Skeletal muscle cell (primary cell): ENCODE data around the gene APOA1.

Experiments
- DNase-seq: peaks from one replicate; pipeline ENCODE4 v3.0.0-alpha.2; 2010; ENCODE audit warnings: low read depth
- H3K4me3 ChIP-seq: 2 replicates; pipeline ENCODE4 v1.5.1; 2011; ENCODE audit warnings: low read depth, mild to moderate bottlenecking, control low read depth, low read length, moderate library complexity

The APOA1 gene

GRCh38 chr11:116793772-116794097 is 43.7 kb downstream of the APOA1 start:
- H3K4me3 ChIP-seq: no peak overlapping the region
- DNase-seq: no peak

- DNase-seq: peak; percentile 48
- H3K4me3 ChIP-seq: no peak overlapping the region
Observed at GRCh38 chr11:116792869-116793771, 44.3 kb downstream of the APOA1 start.

GRCh38 chr11:116792144-116792868 is 45.1 kb downstream of the APOA1 start:
- DNase-seq: no peak
- H3K4me3 ChIP-seq: no peak overlapping the region

- H3K4me3 ChIP-seq: no peak within 1 kb of the TSS
- no peak for DNase-seq
Observed at GRCh38 chr11:116791813-116792143, 45.6 kb downstream of the APOA1 start, which contains the start of gene APOA5. Gene APOA5, minus strand, starts transcription at chr11:116791879. Its CDS starts 19 bp downstream, at chr11:116791860.

GRCh38 chr11:116791002-116791812 is 46.2 kb downstream of the APOA1 start:
- peak; percentile 9 for DNase-seq
- H3K4me3 ChIP-seq: no peak overlapping the region

- DNase-seq: no peak
- no peak overlapping the region for H3K4me3 ChIP-seq
Observed at GRCh38 chr11:116790167-116791001, 47.0 kb downstream of the APOA1 start.

- no peak overlapping the region for H3K4me3 ChIP-seq
- no peak for DNase-seq
Observed at GRCh38 chr11:116788975-116789374, 48.4 kb downstream of the APOA1 start.

- no peak for DNase-seq
- H3K4me3 ChIP-seq: peak overlapping the region; percentile 70
Observed at GRCh38 chr11:116788534-116788933, 48.9 kb downstream of the APOA1 start.

GRCh38 chr11:116787786-116788486 is 49.5 kb downstream of the APOA1 start, which contains the start of gene ZPR1:
Gene ZPR1, minus strand, starts transcription at chr11:116788023. Its CDS starts 33 bp downstream, at chr11:116787990.
- no peak for DNase-seq
- H3K4me3 ChIP-seq: peak within 1 kb of the TSS; percentile 70

GRCh38 chr11:116787436-116787785 is 50.0 kb downstream of the APOA1 start:
- H3K4me3 ChIP-seq: peak overlapping the region; percentile 70
- no peak for DNase-seq

GRCh38 chr11:116786966-116787365 is 50.5 kb downstream of the APOA1 start:
- no peak for DNase-seq

GRCh38 chr11:116786326-116786725 is 51.1 kb downstream of the APOA1 start:
- no peak overlapping the region for H3K4me3 ChIP-seq
- no peak for DNase-seq

More at GRCh38 chr11:116786966-116787365, 50.5 kb downstream of the APOA1 start:
- peak overlapping the region; percentile 70 for H3K4me3 ChIP-seq
